ENCODE measurements around the gene MPI.

DNA sequence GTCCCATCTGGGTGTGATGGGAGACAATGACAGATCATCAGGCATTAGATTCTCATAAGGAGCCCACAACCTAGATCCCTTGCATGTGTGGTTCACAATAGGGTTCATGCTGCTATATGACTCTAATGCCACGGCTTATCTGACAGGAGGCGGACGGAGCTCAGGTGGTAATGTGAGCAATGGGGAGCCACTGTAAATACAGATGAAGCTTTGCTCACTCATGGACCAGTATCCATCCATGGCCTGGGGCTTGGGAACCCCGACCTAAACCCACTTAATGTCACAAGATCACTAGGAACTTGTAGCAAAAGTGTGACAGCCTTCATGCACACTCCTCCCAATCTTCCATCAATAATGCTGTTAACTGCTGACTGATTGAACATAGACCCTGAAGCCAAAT, 18.8 kb downstream of the MPI start:
- TF ChIP-seq, protein P1, sequence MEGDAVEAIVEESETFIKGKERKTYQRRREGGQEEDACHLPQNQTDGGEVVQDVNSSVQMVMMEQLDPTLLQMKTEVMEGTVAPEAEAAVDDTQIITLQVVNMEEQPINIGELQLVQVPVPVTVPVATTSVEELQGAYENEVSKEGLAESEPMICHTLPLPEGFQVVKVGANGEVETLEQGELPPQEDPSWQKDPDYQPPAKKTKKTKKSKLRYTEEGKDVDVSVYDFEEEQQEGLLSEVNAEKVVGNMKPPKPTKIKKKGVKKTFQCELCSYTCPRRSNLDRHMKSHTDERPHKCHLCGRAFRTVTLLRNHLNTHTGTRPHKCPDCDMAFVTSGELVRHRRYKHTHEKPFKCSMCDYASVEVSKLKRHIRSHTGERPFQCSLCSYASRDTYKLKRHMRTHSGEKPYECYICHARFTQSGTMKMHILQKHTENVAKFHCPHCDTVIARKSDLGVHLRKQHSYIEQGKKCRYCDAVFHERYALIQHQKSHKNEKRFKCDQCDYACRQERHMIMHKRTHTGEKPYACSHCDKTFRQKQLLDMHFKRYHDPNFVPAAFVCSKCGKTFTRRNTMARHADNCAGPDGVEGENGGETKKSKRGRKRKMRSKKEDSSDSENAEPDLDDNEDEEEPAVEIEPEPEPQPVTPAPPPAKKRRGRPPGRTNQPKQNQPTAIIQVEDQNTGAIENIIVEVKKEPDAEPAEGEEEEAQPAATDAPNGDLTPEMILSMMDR (tag by site-specific recombination; IDR thresholded peaks at IDR 0.05) = no peak
- TF ChIP-seq ELK4 (IDR thresholded peaks at IDR 0.05; ENCODE audit: borderline replicate concordance, low read depth, low read length) (no peak), ZNF792 (tag by site-specific recombination; IDR thresholded peaks at IDR 0.05) (no peak), KLF9 (tag by site-specific recombination; IDR thresholded peaks at IDR 0.05; ENCODE audit: low read depth) (no peak), ZNF549 (tag by site-specific recombination; IDR thresholded peaks at IDR 0.05) (no peak)

All from HEK293 (cell line).